ENCODE results near the gene HSPA1B.

DNA sequence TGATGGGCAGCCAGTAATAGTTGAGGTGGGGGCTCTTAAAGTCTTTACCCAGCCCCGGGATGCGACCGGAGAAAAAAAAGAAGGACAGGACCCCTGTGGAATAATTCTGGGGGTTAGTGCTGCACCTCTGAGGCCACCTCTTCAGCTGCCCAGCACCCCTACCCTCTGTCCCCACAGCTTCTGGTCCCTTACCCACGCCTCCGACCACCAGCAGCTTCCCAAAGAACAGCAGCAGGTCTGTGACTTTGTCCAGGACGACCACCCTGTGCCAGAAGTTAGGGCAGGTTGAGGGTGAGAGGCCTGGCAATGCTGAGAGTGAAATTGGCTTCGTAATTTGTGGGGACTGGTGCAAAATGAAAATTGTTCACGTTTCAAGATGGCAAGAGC lies 37.3 kb downstream of the HSPA1B start:
- TF ChIP-seq EP300 (IDR thresholded peaks at IDR 0.05; ENCODE audit: borderline replicate concordance): no peak
- no peak for TF ChIP-seq RAD21 (IDR thresholded peaks at IDR 0.05; ENCODE audit: low read depth)
- no peak for TF ChIP-seq CEBPB (IDR thresholded peaks at IDR 0.05)
- TF ChIP-seq CREB1 (IDR thresholded peaks at IDR 0.05; ENCODE audit: low read depth): no peak
- TF ChIP-seq EGR1 (IDR thresholded peaks at IDR 0.05): no peak
- no peak for TF ChIP-seq REST (IDR thresholded peaks at IDR 0.05; ENCODE audit: low read depth)
- no peak for TF ChIP-seq NFIC (IDR thresholded peaks at IDR 0.05)
- no peak for TF ChIP-seq TEAD4 (IDR thresholded peaks at IDR 0.05)
- no peak for TF ChIP-seq TAF1 (IDR thresholded peaks at IDR 0.05; ENCODE audit: low read depth)

All from Ishikawa (cell line).